ENCODE results near the gene AMN1. TPM values are rescaled to one million over a fixed set of nuclear protein-coding genes. Genes with fewer than 3 reads are reported as not detected.

The AMN1 gene
- total RNA-seq, 4 donors from 2014 or later = 1.3 to 25.6 (median 16.0) TPM

- Histone ChIP-seq H3K27ac (no peak overlapping the region), H3K4me1 (no peaks in the 10 kb centered on the region), H3K9me3 (no peaks in the 10 kb centered on the region), H3K36me3 (no peaks in the 10 kb centered on the region), H3K4me3 (no peak overlapping the region), H3K27me3 (no peaks in the 10 kb centered on the region)
- TF ChIP-seq CTCF (IDR thresholded peaks at IDR 0.05) (no peak), POLR2A (IDR thresholded peaks at IDR 0.05) (no peak)
- DNase-seq = no peak
- intact Hi-C loops (cut with DNase I; ENCODE audit: low total_unique reads) = no loop called here
These were observed 97.6 kb downstream of the AMN1 start for GRCh38 chr12:31631023-31631724.

DNA sequence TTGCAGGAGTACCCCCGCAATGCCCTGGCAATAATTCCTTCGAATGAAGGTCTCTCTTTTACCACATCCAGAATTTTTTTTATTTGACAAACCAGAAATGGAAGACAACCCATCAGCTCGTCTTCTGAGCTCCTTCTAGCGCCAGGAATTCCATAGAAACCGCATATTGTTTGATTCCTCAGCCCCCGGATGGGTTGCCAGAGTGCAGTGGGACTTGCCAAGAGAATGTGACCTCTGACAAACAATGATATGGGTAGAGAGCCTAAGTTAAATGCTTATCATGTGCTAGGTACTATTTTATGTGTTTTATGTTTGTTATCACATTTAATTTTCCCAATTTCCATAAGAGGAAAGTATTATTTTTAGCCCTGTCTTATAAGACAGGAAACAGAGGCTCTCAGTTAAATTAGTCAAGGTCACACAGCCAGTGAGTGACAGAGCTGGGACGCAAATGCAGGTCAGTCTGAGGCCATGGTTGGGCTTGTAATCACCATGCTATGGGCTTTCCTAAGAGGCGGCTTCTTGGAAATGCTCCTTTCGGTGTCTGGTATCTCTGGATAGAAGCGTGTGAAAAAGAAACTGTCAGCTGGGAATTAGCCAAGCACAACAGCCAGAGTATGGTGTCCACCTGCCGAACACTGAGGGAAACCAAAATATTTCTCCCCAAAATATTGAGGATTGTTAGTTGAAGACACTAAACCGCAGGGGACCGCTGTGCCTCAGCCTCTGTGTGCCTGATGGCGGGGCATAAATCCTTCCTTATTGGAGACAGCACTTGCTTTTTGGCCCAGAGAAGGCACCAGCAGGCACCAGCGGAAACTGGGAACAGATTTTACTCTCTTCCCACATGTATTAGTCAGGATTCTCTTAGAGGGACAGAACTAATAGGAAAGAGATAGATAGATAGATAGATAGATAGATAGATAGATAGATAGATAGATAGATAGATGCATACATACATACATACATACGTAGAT is 98.8 kb downstream of the AMN1 start:
- no peaks in the 10 kb centered on the region for H3K4me1 ChIP-seq
- H3K36me3 ChIP-seq = no peaks in the 10 kb centered on the region
- peak; percentile 32 to 38 for DNase-seq
- no peak overlapping the region for H3K4me3 ChIP-seq
- no peak for TF ChIP-seq POLR2A (IDR thresholded peaks at IDR 0.05)
- TF ChIP-seq CTCF (IDR thresholded peaks at IDR 0.05) = no peak
- intact Hi-C loops (cut with DNase I; ENCODE audit: low total_unique reads) = no loop called here
- H3K27ac ChIP-seq = peak overlapping the region; percentile 31 to 32
- no peaks in the 10 kb centered on the region for H3K9me3 ChIP-seq
- H3K27me3 ChIP-seq = no peaks in the 10 kb centered on the region

- intact Hi-C loops (cut with DNase I; ENCODE audit: low total_unique reads) = no loop called here
- DNase-seq = no peak
- Histone ChIP-seq H3K9me3 (no peaks in the 10 kb centered on the region), H3K27me3 (no peaks in the 10 kb centered on the region), H3K4me1 (no peaks in the 10 kb centered on the region), H3K36me3 (no peaks in the 10 kb centered on the region), H3K27ac (no peak overlapping the region), H3K4me3 (no peak overlapping the region)
- no peak for TF ChIP-seq POLR2A (IDR thresholded peaks at IDR 0.05)
- no peak for TF ChIP-seq CTCF (IDR thresholded peaks at IDR 0.05)
These were observed 101.3 kb downstream of the AMN1 start for GRCh38 chr12:31627456-31628054.

GRCh38 chr12:31626270-31626995 is 102.4 kb downstream of the AMN1 start:
- Histone ChIP-seq H3K27ac (peak overlapping the region in 1 of 2 donors; percentile 26), H3K9me3 (no peaks in the 10 kb centered on the region), H3K4me3 (no peak overlapping the region), H3K36me3 (no peaks in the 10 kb centered on the region), H3K4me1 (no peaks in the 10 kb centered on the region), H3K27me3 (no peaks in the 10 kb centered on the region)
- TF ChIP-seq CTCF (IDR thresholded peaks at IDR 0.05) (no peak), POLR2A (IDR thresholded peaks at IDR 0.05) (no peak)
- intact Hi-C loops (cut with DNase I; ENCODE audit: low total_unique reads) = no loop called here
- DNase-seq = no peak
